Body of pancreas (tissue), 4 donors: ENCODE results near the gene SRRM2.

ENCODE experiments used
- POLR2A ChIP-seq, 3 donors: fragments of 450-650 bp; IDR thresholded peaks; one replicate each; pipeline ENCODE4 v1.6.1; 2016; ENCODE audit warnings: antibody characterized with exemption in 3 of 3, mild to moderate bottlenecking in 2 of 3
- TF ChIP-seq, protein P1 (sequence below), 7 experiments: fragments of 450-650 bp in 4 of 7; fragments of 200-600 bp in 3 of 7; sonication (generic) in 3 of 7; IDR thresholded peaks; one replicate each; pipeline ENCODE4 v1.5.1; 2016 to 2019; ENCODE audit warnings: antibody characterized with exemption in 7 of 7

DNA sequence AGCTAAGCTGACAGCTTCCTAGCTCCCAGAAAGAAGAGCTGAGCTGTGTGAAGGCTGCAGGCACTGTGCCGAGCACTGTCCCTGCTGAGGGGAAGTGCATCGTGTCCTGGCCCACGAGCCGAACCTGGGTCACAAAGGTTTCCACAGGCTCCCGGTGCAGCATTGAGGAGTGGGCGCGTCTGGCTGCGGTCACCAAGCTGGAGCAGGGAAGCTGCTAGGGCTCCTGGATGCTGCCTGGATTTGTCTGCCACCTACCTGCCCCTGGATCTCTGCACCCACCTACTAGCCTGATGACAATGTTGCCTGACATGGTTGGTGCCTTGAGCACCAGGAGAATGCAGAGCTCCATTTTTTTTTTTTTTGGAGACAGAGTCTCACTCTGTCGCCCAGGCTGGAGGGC lies 6.5 kb upstream of the SRRM2 start:
- TF ChIP-seq POLR2A (IDR thresholded peaks at IDR 0.05) = no peak
- TF ChIP-seq, protein P1, sequence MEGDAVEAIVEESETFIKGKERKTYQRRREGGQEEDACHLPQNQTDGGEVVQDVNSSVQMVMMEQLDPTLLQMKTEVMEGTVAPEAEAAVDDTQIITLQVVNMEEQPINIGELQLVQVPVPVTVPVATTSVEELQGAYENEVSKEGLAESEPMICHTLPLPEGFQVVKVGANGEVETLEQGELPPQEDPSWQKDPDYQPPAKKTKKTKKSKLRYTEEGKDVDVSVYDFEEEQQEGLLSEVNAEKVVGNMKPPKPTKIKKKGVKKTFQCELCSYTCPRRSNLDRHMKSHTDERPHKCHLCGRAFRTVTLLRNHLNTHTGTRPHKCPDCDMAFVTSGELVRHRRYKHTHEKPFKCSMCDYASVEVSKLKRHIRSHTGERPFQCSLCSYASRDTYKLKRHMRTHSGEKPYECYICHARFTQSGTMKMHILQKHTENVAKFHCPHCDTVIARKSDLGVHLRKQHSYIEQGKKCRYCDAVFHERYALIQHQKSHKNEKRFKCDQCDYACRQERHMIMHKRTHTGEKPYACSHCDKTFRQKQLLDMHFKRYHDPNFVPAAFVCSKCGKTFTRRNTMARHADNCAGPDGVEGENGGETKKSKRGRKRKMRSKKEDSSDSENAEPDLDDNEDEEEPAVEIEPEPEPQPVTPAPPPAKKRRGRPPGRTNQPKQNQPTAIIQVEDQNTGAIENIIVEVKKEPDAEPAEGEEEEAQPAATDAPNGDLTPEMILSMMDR (IDR thresholded peaks at IDR 0.05) = no peak
